ENCODE data around the gene TAMALIN.

- TF ChIP-seq CTCF (IDR thresholded peaks at IDR 0.05) (no peak), POLR2A (IDR thresholded peaks at IDR 0.05) (no peak)
Measured at GRCh38 chr12:51963477-51963876, 43.3 kb upstream of the TAMALIN start.

Measured in esophagus squamous epithelium (tissue), 4 donors.